SK-N-SH (cell line): ENCODE results near the gene C19orf81. TPM values are rescaled to one million over a fixed set of nuclear protein-coding genes. Genes with fewer than 3 reads are reported as not detected.

Source experiments
- CTCF ChIA-PET: fragments of 300-600, 350-600 bp; formaldehyde crosslinking; extraction: SDS; loops from one replicate; lab custom pipeline; 2021; lab: Yijun Ruan, JAX
- POLR2A ChIA-PET: fragments of 350-600 bp; sonication (Branson Sonifier 250); formaldehyde crosslinking; extraction: SDS; loops from one replicate; lab custom pipeline; 2020; ENCODE audit warnings: antibody characterized with exemption, inconsistent platforms; lab: Yijun Ruan, JAX
- DNase-seq: peaks from one replicate; pipeline ENCODE4 v3.0.0; 2012
- H2AFZ ChIP-seq: fragments of 200-600 bp; sonication (generic); 2 replicates; pipeline ENCODE4 v1.8.1; 2016; ENCODE audit warnings: antibody characterized with exemption, mild to moderate bottlenecking, low read depth
- H3F3A ChIP-seq: fragments of 200-600 bp; sonication (generic); replicated peaks from 2 replicates; pipeline ENCODE3; 2016; ENCODE audit warnings: antibody characterized with exemption, mild to moderate bottlenecking; ENCODE audit not compliant: insufficient read depth
- H3K27ac ChIP-seq, 2 experiments: fragments of 200-500 bp in 1 of 2; fragments of 200-600 bp in 1 of 2; sonication (Bioruptor generic) in 1 of 2; sonication (generic), shearing (Covaris generic) in 1 of 2; 2 replicates each; pipeline versions ENCODE4 v1.5.1 to v1.6.1; 2014 to 2016; ENCODE audit warnings: low read depth in 2 of 2, inconsistent platforms in 1 of 2, low read length in 1 of 2, mild to moderate bottlenecking in 1 of 2, mixed read lengths in 1 of 2
- H3K27me3 ChIP-seq: fragments of 200-600 bp; sonication (generic), shearing (Covaris generic); 2 replicates; pipeline ENCODE4 v1.6.1; 2016; ENCODE audit warnings: mixed run types; ENCODE audit not compliant: insufficient read depth
- H3K36me3 ChIP-seq, 2 experiments: fragments of 200-500 bp in 1 of 2; fragments of 200-600 bp in 1 of 2; sonication (Bioruptor generic) in 1 of 2; sonication (generic) in 1 of 2; replicated peaks in 1 of 2; 2 replicates each; pipeline versions ENCODE3 to v1.5.1; 2014 to 2016; ENCODE audit warnings: low read length in 1 of 2, mild to moderate bottlenecking in 1 of 2; ENCODE audit not compliant: insufficient read depth in 2 of 2, control insufficient read depth in 1 of 2
- H3K4me1 ChIP-seq, 2 experiments: fragments of 200-500 bp in 1 of 2; fragments of 200-600 bp in 1 of 2; sonication (Bioruptor generic) in 1 of 2; sonication (generic), shearing (Covaris generic) in 1 of 2; 2 replicates each; pipeline versions ENCODE4 v1.5.1 to v1.6.1; 2014 to 2016; ENCODE audit warnings: low read depth in 1 of 2, low read length in 1 of 2, mixed run types in 1 of 2; ENCODE audit not compliant: insufficient read depth in 2 of 2, control insufficient read depth in 1 of 2
- H3K4me2 ChIP-seq: fragments of 200-600 bp; sonication (generic), shearing (Covaris generic); 2 replicates; pipeline ENCODE4 v1.6.1; 2017; ENCODE audit warnings: mixed run types
- H3K4me3 ChIP-seq, 2 experiments: fragments of 200-500 bp in 1 of 2; fragments of 200-600 bp in 1 of 2; sonication (Bioruptor generic) in 1 of 2; sonication (generic), shearing (Covaris generic) in 1 of 2; 2 replicates each; pipeline versions ENCODE4 v1.5.1 to v1.8.1; 2014 to 2016; ENCODE audit warnings: low read depth in 2 of 2, inconsistent platforms in 1 of 2, low read length in 1 of 2, mild to moderate bottlenecking in 1 of 2, mixed read lengths in 1 of 2, moderate library complexity in 1 of 2
- H3K79me2 ChIP-seq: fragments of 200-600 bp; sonication (generic); 2 replicates; pipeline ENCODE4 v1.8.1; 2017; ENCODE audit warnings: mild to moderate bottlenecking; ENCODE audit not compliant: insufficient read depth
- H3K9ac ChIP-seq: fragments of 200-600 bp; sonication (generic); 2 replicates; pipeline ENCODE4 v1.6.1; 2017; ENCODE audit warnings: mixed run types
- H3K9me2 ChIP-seq: fragments of 200-600 bp; sonication (generic); 2 replicates; pipeline ENCODE4 v1.6.1; 2017; ENCODE audit warnings: mixed run types
- H3K9me3 ChIP-seq: fragments of 200-600 bp; sonication (generic); 2 replicates; pipeline ENCODE4 v1.6.1; 2017; ENCODE audit warnings: mixed run types, mild to moderate bottlenecking, moderate library complexity
- H4K20me1 ChIP-seq: fragments of 200-600 bp; sonication (generic); 2 replicates; pipeline ENCODE4 v1.6.1; 2017; ENCODE audit warnings: mild to moderate bottlenecking, mixed run types; ENCODE audit not compliant: insufficient read depth
- CTCF ChIP-seq: fragments of 200-600 bp; sonication (generic); IDR thresholded peaks from 2 replicates; pipeline ENCODE4 v1.6.1; 2017; ENCODE audit warnings: antibody characterized with exemption, mild to moderate bottlenecking, moderate library complexity
- ELF1 ChIP-seq: IDR thresholded peaks from 2 replicates; pipeline ENCODE4 v1.4.0; 2012
- EZH2phosphoT487 ChIP-seq: fragments of 200-600 bp; sonication (generic); IDR thresholded peaks from 2 replicates; pipeline ENCODE4 v1.6.1; 2017; ENCODE audit warnings: low read depth, mixed run types, mild to moderate bottlenecking, antibody characterized with exemption, moderate library complexity, borderline replicate concordance
- FOSL2 ChIP-seq: IDR thresholded peaks from 2 replicates; pipeline ENCODE4 v1.4.0; 2012; ENCODE audit warnings: low read depth, mild to moderate bottlenecking, moderate library complexity, borderline replicate concordance
- GABPA ChIP-seq: IDR thresholded peaks from 2 replicates; pipeline ENCODE4 v1.4.0; 2012; ENCODE audit warnings: low read depth, mild to moderate bottlenecking
- GATA2 ChIP-seq: sonication (generic); formaldehyde crosslinking; IDR thresholded peaks from 2 replicates; pipeline ENCODE4 v1.5.0; 2020; ENCODE audit warnings: mild to moderate bottlenecking, missing genetic modification reagents
- JUND ChIP-seq: IDR thresholded peaks from 2 replicates; pipeline ENCODE4 v1.4.0; 2012
- NRF1 ChIP-seq: IDR thresholded peaks from 2 replicates; pipeline ENCODE4 v1.6.1; 2012; ENCODE audit warnings: low read depth, mild to moderate bottlenecking, low read length
- RAD21 ChIP-seq: IDR thresholded peaks from 2 replicates; pipeline ENCODE4 v1.6.1; 2012; ENCODE audit warnings: mild to moderate bottlenecking, low read length
- RCOR1 ChIP-seq: fragments of 150-350 bp; IDR thresholded peaks from 2 replicates; pipeline ENCODE4 v1.6.1; 2017; ENCODE audit warnings: antibody characterized with exemption, low read length
- REST ChIP-seq: IDR thresholded peaks from 2 replicates; pipeline ENCODE4 v1.6.1; 2012; ENCODE audit warnings: mild to moderate bottlenecking, low read depth, low read length, moderate library complexity
- RFX5 ChIP-seq: IDR thresholded peaks from 2 replicates; pipeline ENCODE4 v1.6.1; 2012; ENCODE audit warnings: mild to moderate bottlenecking, improper control_type of control experiment, low read length
- SIN3A ChIP-seq: IDR thresholded peaks from 2 replicates; pipeline ENCODE4 v1.6.1; 2012; ENCODE audit warnings: low read depth, mild to moderate bottlenecking, low read length, moderate library complexity, borderline replicate concordance
- TAF1 ChIP-seq: IDR thresholded peaks from 2 replicates; pipeline ENCODE4 v1.6.1; 2012; ENCODE audit warnings: low read depth, mild to moderate bottlenecking, low read length, moderate library complexity, borderline replicate concordance
- TCF12 ChIP-seq: IDR thresholded peaks from 2 replicates; pipeline ENCODE4 v1.4.0; 2012
- TEAD4 ChIP-seq: IDR thresholded peaks from 2 replicates; pipeline ENCODE4 v1.4.0; 2012; ENCODE audit warnings: mild to moderate bottlenecking, borderline replicate concordance; ENCODE audit not compliant: insufficient read depth
- YY1 ChIP-seq: IDR thresholded peaks from 2 replicates; pipeline ENCODE4 v1.4.0; 2012; ENCODE audit warnings: low read depth, mild to moderate bottlenecking
- WGBS: methylation state at CpG from one replicate; pipeline ENCODE4 v1.1.6; 2017; ENCODE audit warnings: low lambda C conversion rate; 5-methylcytosine and 5-hydroxymethylcytosine counted together
- polyA plus RNA-seq, 3 experiments: library from polyadenylated mRNA; depleted of rRNA; stranded (reverse); fragments of >200 nt; gene quantifications; 2 replicates each; pipeline ENCODE4 v1.2.3, GENCODE V29; 2012
- TF ChIP-seq, protein P1 (sequence below): fragments of 150-350 bp; IDR thresholded peaks from 2 replicates; pipeline ENCODE4 v1.6.1; 2017; ENCODE audit warnings: antibody characterized with exemption, low read length, low read depth, borderline replicate concordance
- TF ChIP-seq, protein P2 (sequence below): IDR thresholded peaks from 2 replicates; pipeline ENCODE4 v1.4.0; 2012; ENCODE audit warnings: low read depth
- TF ChIP-seq, protein P3 (sequence below): IDR thresholded peaks from 2 replicates; pipeline ENCODE4 v1.4.0; 2012; ENCODE audit warnings: low read depth, borderline replicate concordance

The C19orf81 gene
- polyA plus RNA-seq, 1 of the 3 experiments (the other 2 are of a cell fraction), result 5.7 TPM

GRCh38 chr19:50667177-50667758 lies 18.0 kb downstream of the C19orf81 start:
- H3K4me2 ChIP-seq, result no peak overlapping the region
- POLR2A ChIA-PET, result no interaction called here

More at GRCh38 chr19:50667177-50667758, 18.0 kb downstream of the C19orf81 start:
- CTCF ChIA-PET, result interaction anchor here (1.0 kb wide), 1 partner anchor 117 kb away, joined by 3 read pairs; no protein-coding TSS in a partner anchor
- Histone ChIP-seq H3F3A (no peaks in the 10 kb centered on the region), H3K9ac (no peak overlapping the region), H3K27me3 (no peaks in the 10 kb centered on the region), H3K36me3 (no peaks in the 10 kb centered on the region), H3K79me2 (no peaks in the 10 kb centered on the region), H3K4me3 (no peak overlapping the region), H2AFZ (no peak overlapping the region), H3K9me2 (no peaks in the 10 kb centered on the region), H4K20me1 (no peaks in the 10 kb centered on the region), H3K9me3 (no peaks in the 10 kb centered on the region), H3K4me1 (no peaks in the 10 kb centered on the region), H3K27ac (no peak overlapping the region)
- 74% methylated on average over 21 of the region's 56 CpGs for WGBS
- no peak for TF ChIP-seq ELF1
- no peak for TF ChIP-seq RCOR1
- TF ChIP-seq RAD21, result no peak
- no peak for TF ChIP-seq TEAD4
- TF ChIP-seq GATA2, result no peak
- no peak for TF ChIP-seq EZH2phosphoT487
- TF ChIP-seq, protein P1, sequence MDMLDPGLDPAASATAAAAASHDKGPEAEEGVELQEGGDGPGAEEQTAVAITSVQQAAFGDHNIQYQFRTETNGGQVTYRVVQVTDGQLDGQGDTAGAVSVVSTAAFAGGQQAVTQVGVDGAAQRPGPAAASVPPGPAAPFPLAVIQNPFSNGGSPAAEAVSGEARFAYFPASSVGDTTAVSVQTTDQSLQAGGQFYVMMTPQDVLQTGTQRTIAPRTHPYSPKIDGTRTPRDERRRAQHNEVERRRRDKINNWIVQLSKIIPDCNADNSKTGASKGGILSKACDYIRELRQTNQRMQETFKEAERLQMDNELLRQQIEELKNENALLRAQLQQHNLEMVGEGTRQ, result no peak
- no peak for TF ChIP-seq CTCF
- no peak for TF ChIP-seq YY1
- TF ChIP-seq, protein P2, sequence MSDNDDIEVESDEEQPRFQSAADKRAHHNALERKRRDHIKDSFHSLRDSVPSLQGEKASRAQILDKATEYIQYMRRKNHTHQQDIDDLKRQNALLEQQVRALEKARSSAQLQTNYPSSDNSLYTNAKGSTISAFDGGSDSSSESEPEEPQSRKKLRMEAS, result no peak
- no peak for TF ChIP-seq RFX5
- no peak for TF ChIP-seq REST
- TF ChIP-seq GABPA, result no peak
- no peak for TF ChIP-seq FOSL2
- TF ChIP-seq SIN3A, result no peak
- TF ChIP-seq JUND, result no peak
- no peak for TF ChIP-seq TCF12
- TF ChIP-seq TAF1, result no peak
- TF ChIP-seq, protein P3, sequence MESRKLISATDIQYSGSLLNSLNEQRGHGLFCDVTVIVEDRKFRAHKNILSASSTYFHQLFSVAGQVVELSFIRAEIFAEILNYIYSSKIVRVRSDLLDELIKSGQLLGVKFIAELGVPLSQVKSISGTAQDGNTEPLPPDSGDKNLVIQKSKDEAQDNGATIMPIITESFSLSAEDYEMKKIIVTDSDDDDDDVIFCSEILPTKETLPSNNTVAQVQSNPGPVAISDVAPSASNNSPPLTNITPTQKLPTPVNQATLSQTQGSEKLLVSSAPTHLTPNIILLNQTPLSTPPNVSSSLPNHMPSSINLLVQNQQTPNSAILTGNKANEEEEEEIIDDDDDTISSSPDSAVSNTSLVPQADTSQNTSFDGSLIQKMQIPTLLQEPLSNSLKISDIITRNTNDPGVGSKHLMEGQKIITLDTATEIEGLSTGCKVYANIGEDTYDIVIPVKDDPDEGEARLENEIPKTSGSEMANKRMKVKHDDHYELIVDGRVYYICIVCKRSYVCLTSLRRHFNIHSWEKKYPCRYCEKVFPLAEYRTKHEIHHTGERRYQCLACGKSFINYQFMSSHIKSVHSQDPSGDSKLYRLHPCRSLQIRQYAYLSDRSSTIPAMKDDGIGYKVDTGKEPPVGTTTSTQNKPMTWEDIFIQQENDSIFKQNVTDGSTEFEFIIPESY, result no peak
- TF ChIP-seq NRF1, result no peak
- DNase-seq, result peak; percentile 36
